GM18505 (cell line): ENCODE results near the gene MED25.

Experiments
- ATAC-seq: cut with Tn5 transposase; IDR thresholded peaks from one replicate; pipeline ENCODE4 v1.9.1; 2021; ENCODE audit not compliant: unreplicated experiment
- POLR2A ChIP-seq: IDR thresholded peaks from 4 replicates; pipeline ENCODE4 v1.6.1; 2011; ENCODE audit warnings: borderline replicate concordance; ENCODE audit not compliant: insufficient read depth, insufficient read length; ENCODE audit errors: extremely low read depth

Gene MED25

DNA sequence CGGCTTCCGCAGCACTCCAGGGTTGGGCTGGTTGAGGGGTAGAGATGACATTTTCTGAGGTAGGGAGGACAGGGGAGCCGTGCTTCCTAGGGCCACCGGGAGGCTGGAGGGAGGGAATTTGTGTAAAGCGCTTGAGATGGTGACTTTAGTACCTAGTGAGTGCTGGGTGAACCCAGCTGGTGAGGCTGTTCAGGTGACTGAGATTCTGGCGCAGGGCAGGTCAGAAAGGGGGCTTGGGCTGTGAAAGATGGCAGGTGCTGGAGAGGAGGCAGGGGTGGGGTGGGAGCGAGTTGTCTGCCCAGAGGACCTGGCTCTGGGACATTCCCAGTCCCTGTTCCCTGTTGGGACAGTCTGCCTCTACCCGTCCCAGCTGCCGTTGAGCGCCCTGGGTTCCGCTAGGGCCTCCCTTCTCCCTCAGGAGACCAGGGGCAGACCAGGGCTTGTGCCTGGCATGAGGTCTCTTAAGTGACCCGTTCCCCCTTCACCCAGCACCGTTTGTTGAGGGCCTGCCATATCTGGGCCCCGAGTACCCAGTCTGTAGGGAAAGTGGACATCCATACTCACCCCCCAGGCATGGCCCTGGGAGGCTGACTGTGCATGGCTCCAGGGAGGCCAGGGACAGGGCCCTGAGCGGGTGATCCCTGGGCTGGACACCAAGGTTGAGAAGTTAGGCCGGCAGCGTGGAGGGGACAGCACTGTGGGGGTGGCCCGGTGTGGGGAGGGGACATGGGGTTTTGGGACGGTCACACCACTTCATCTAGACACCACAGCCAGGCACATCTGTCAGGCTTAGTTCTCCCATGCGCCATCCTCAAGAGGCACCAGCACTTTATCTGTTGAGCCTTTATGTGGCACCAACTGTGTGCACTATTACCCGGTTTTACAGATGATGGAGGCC is 37.8 kb downstream of the MED25 start:
- TF ChIP-seq POLR2A: peak; percentile 25
- no peak for ATAC-seq

DNA sequence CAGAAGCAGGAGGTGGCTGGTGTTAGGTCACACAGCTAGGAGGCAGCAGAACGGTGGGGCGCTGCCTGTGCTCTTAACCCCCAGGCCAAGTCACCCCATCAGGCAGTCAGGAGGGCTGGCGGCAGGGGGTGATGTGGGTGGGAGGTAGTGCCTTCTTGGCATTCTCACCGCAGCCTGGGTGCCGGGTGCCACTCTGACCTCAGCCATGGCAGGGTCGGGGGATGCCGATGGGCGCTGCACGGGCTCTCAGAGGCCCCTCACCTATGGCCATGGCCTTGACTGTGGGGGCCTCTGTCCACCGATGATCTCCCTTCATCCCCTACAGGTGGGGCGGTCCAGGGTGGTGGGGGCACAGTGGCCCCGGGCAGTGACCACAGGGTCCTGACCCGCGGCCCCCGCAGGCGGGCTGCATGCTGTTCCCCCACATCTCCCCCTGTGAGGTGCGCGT is 38.5 kb downstream of the MED25 start:
- no peak for TF ChIP-seq POLR2A
- ATAC-seq: no peak

DNA sequence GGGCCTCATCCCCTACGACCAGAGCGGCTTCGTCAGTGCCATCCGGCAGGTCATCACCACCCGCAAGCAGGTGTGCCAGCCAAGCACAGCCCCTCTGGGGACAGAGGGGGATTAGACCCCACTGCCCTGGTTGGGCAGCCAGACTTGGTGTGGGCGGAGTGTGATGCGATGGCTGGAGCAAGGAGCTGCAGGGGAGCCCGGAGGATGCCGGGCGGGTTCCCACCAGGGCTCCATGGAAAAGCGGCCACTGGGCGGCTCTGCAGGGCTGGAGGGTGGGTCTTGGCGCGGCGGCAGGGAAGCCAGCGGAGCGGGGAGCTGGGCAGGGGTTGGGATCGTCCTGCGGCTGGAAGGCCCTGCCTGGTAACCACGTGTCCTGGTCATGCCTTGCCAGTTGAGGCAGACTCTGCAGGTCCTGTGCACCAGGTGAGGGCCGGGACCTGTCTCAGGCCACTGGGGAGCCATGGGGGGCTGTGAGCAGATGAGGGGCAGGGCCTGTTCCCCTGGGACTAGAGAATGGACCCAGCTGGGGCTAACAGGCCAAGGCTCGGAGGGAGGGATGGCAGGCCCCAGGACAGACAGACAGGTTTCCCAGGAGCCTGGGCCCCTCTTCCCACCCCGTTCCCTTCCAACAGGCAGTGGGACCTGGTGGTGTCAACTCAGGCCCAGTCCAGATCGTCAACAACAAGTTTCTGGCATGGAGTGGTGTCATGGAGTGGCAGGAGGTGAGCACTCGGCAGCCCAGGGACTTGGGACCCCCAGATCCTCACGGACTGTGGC is 39.2 kb downstream of the MED25 start:
- no peak for TF ChIP-seq POLR2A
- ATAC-seq: no peak

DNA sequence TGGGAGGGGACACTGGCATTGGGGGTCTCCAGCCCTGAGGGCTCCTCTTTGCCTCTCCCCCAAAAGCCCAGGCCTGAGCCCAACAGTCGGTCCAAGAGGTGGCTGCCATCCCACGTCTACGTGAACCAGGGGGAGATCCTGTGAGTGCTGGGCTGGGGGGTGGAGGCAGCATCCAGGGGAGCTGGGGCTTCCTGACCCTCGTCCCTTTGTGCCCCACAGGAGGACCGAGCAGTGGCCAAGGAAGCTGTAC is 39.7 kb downstream of the MED25 start:
- no peak for TF ChIP-seq POLR2A
- ATAC-seq: no peak

DNA sequence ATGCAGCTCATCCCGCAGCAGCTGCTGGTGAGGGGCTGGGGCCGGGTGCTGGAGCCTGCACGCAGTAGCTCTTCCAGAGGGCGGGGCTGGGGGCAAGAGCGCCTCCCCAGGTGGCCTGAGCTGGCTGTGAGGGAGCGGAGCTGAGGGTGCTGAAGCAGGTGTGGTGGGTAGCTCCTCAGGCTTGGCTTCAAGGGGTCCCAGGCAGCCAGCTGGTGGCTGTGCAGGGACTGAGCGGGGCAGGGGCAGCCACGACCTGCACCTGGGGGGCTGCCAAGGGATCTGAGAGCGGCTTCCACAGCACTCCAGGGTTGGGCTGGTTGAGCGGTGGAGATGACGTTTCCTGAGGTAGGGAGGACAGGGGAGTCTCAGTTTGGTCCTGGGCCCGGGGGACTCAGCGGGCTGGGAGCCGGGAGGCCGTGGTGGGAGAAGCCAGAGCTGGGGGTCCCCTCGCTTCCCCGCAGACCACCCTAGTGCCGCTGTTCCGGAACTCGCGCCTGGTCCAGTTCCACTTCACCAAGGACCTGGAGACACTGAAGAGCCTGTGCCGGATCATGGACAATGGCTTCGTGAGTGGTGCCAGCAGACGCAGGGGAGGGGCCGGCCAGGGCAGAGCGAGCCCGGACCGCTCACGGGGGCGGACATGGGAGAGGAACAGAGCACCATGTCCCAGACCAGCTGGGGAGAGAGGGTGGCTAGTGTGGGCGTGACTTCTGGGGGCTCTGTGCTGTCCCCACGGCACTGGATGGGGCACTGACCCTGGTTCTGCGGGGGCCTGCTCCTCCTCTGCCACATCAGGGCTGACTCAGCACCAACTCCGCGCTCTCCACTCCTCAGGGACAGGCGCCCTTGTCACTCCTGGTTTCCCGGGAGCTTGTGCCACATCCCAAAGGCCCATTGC is 40.2 kb downstream of the MED25 start:
- ATAC-seq: no peak
- peak; percentile 25 for TF ChIP-seq POLR2A

DNA sequence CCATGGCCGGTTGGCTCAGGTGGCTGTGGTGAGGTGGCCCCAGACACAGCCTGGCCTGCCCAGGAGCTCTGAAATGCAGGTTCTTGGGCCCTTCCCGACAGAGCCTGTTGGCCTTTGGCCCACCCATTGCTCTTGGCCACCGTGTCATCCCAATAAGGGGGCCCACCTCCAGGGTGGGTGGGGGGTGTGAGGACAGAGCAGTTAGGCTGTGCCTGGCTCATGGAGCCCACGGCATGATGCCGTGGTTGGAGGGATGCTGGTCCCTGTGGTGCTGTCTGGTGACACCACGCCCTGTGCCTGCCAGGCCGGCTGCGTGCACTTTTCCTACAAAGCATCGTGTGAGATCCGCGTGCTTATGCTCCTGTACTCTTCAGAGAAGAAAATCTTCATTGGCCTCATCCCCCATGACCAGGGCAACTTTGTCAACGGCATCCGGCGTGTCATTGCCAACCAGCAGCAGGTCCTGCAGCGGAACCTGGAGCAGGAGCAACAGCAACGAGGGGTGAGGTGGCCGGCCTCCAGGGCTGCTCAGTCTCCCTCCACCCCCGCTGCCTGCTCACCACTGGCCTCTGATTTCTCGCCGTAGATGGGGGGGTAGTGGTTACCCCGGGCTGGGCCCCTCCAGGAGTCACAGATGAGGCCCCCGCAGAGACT is 41.7 kb downstream of the MED25 start:
- no peak for ATAC-seq
- TF ChIP-seq POLR2A: no peak

DNA sequence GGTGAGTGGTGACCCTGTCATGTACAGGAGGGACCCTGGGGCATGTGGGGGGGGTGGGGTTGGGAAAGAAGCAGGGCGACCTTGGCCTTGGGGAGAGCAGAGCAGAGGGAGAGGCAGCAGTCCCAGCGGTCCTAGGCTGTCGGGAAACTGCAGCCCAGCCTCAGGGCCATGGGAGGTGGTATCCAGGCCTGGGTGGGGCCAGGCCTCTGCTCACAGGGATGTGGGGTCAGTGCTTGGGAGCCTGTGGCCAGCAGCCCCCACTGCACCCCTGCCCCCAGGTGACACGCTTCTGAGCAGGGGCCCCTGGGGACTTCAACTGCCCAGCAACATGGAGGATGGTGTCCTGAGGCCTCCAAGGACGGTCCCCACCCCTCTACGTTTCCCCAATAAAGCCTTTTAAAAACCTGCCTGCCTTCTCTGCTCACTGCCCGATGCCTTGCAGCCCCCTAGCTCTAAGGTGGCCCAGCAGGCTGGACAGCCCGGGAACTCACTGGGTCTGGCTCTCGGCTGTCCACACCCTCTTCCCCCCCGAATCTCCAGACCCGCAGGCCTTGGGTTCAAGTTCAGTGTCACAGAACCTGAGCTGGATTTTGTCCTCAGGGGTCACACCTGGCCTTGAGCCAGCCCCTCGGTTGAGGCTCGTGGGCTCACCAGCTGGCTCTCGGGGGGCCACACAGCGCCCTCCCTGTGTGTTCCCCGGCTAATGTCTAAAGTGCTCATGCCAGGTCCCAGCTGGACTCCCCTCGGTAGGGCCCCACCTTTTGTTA is 42.4 kb downstream of the MED25 start:
- TF ChIP-seq POLR2A: no peak
- no peak for ATAC-seq

DNA sequence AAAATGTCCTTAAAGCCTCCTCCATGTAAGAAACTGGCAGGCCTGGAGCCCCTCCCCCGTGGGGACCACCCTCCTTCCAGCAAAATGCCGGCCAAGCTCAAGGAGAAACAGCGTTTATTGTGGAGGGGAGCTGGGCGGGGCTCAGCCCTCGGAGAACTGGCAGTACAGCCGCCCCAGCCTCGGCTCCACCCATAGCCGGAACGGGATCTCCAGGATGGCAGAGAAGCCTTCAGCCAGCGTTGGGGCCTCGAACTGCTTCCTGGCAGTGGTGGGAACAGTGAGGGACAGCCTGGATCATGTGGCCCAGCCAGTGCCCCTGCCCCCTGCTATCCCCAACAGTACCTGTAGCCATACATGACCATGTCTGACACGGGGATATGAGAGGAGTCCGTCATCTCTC is 43.0 kb downstream of the MED25 start:
- ATAC-seq: no peak
- TF ChIP-seq POLR2A: no peak

DNA sequence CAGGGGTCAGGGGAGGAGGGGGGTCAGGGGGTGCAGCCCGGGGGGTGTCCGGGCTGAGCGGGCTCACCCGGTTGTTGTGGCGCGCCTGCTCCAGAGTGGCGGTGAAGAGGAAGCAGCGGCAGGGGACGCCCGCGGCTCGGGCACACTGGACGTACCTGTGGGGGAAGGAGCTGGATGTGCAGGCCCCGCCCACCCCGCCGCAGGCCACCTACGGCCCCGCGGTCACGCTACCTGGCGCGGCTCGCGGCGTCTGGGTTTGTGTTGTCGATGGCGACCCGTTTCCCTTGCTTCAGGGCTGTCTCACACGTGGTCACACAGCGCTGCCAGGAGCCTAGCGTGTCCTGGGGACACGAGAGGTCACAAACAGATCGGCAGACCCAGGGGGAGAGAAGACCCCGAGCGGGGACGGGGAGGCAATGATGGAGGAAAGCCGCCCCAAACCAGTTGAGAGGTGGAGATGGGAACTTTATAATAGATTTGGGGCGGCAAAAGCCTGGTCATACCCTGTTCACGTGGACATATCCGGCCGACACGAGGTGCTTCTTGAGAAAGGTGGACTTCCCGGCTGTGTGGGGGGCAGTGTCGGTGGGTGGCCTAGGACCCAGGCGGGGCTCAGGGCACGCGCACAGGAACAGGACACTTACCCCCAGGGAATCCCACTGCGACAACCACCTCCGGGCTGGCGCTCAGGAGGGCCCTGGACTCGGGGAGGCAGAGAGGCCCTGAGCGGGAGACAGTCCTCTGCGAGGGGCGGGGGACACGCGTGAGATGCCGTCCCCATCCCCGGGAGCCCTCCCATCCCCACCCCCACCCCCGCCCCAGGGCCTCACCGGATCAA is 43.7 kb downstream of the MED25 start:
- no peak for TF ChIP-seq POLR2A
- ATAC-seq: no peak

DNA sequence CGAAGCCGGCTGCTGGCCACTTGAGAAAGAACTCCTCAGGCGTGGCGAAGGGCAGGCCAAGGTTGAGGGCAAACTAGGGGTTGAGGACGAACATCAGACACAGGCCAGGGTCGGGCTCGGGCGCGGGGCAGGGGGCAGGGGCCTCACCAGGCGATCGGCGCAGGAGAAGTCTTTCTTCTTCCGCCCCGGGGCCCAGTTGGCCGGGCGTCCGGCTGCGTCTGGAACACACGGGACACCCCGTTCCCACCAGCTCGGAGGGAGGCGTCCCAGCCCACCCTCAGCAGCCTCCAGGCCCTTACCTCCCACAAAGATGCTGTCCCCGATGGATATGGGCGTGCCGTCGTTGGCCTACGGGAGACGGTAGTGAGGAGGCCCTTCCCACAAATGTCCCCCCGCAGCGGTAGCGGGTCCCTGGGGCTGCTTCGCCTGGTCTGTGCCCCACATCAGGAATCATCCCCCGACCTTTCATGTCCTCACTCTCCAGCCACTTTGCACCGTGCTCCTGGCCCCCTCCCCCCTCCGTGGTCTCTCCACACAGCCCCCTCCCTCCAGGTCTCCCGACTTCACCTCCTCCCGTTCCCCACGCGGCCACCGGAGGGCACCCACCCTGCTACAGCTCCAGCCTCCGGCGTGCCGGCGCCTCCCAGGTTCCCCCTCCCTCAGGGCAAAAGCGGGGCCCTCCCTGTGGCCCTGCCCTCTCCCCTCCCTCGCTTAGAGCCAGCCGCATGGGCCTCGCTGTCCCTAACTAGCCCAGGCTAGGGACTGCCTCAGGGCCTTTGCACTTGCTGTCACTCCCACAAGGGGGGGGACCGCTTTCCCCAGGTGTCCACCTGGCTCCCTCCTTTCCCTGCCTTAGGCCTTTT is 44.5 kb downstream of the MED25 start:
- no peak for TF ChIP-seq POLR2A
- no peak for ATAC-seq
